T-cell (primary cell): ENCODE measurements around the gene NDUFS1. TPM values are rescaled to one million over a fixed set of nuclear protein-coding genes. Genes with fewer than 3 reads are reported as not detected.
"Not testable (repeated sequence)": the region's sequence is repeated elsewhere in the genome, so short reads cannot be mapped to it uniquely, and the experiment has no call there.

Experiments used
- ATAC-seq, 4 experiments: fragments of 200-7000 bp in 3 of 4; fragments of 150-1000 bp in 1 of 4; cut with Tn5 transposase; replicated peaks in 1 of 4; 1 replicate in 3 of 4; 2 replicates in 1 of 4; pipeline ENCODE4 v1.10.0; 2021; ENCODE audit warnings: moderate library complexity in 3 of 4, mild to moderate bottlenecking in 2 of 4, moderate number of reproducible peaks in 1 of 4
- CTCF ChIA-PET, 2 donors: fragments of 300-600 bp; sonication (Branson Sonifier 250); formaldehyde crosslinking; loops; one replicate each; lab custom pipeline; 2022; ENCODE audit warnings: antibody characterized with exemption in 2 of 2; lab: Charles Lee
- POLR2A ChIA-PET, 2 donors: fragments of 300-600 bp; sonication (Branson Sonifier 250); formaldehyde crosslinking; loops; one replicate each; lab custom pipeline; 2022; ENCODE audit warnings: antibody characterized with exemption in 2 of 2; lab: Charles Lee
- DNase-seq, 35 experiments: peaks; one replicate each; pipeline versions ENCODE4 v3.0.0 to v3.0.0-alpha.2; 2013 to 2023
- H3K27ac ChIP-seq: one replicate; pipeline ENCODE4 v1.5.1; 2013; ENCODE audit warnings: low read length
- H3K27me3 ChIP-seq, 2 experiments: replicated peaks in 1 of 2; 1 replicate in 1 of 2; 2 replicates in 1 of 2; pipeline versions ENCODE4 v1.6.1 to v1.7.0; 2013; ENCODE audit warnings: low read length in 1 of 2, mixed read lengths in 1 of 2; ENCODE audit not compliant: control insufficient read depth in 2 of 2, insufficient read depth in 2 of 2; ENCODE audit errors: extremely low read depth in 1 of 2
- H3K36me3 ChIP-seq, 2 donors: 1 replicate in 1 of 2; 2 replicates in 1 of 2; pipeline versions ENCODE4 v1.6.1 to v1.7.0; 2013; ENCODE audit warnings: low read length in 1 of 2; ENCODE audit not compliant: control insufficient read depth in 2 of 2, insufficient read depth in 1 of 2; ENCODE audit errors: extremely low read depth in 1 of 2
- H3K4me1 ChIP-seq, 2 experiments: 1 replicate in 1 of 2; 2 replicates in 1 of 2; pipeline versions ENCODE4 v1.6.1 to v1.7.0; 2013; ENCODE audit warnings: low read length in 2 of 2, mixed read lengths in 1 of 2; ENCODE audit not compliant: insufficient read depth in 2 of 2, control insufficient read depth in 1 of 2; ENCODE audit errors: extremely low read depth in 1 of 2
- H3K4me3 ChIP-seq, 2 donors: 1 replicate in 1 of 2; 2 replicates in 1 of 2; pipeline versions ENCODE4 v1.5.1 to v1.7.0; 2013; ENCODE audit warnings: mild to moderate bottlenecking in 2 of 2, low read length in 1 of 2, moderate library complexity in 1 of 2; ENCODE audit not compliant: control insufficient read depth in 1 of 2; ENCODE audit errors: extremely low read depth in 1 of 2
- H3K9me3 ChIP-seq: 2 replicates; pipeline ENCODE4 v1.7.0; 2013
- H3K27ac Mint-ChIP-seq, 2 donors: one replicate each; pipeline ENCODE4 v1.8.0; 2020 to 2021; ENCODE audit warnings: mild to moderate bottlenecking in 2 of 2, mixed read lengths in 2 of 2
- H3K27me3 Mint-ChIP-seq, 2 donors: one replicate each; pipeline ENCODE4 v1.8.0; 2021 to 2022; ENCODE audit warnings: mixed read lengths in 2 of 2
- H3K36me3 Mint-ChIP-seq: one replicate; pipeline ENCODE4 v1.8.0; 2021; ENCODE audit warnings: mixed read lengths
- H3K4me1 Mint-ChIP-seq, 3 donors: one replicate each; pipeline ENCODE4 v1.8.0; 2020 to 2022; ENCODE audit warnings: mixed read lengths in 3 of 3, mild to moderate bottlenecking in 1 of 3
- H3K4me3 Mint-ChIP-seq, 3 donors: one replicate each; pipeline ENCODE4 v1.8.0; 2020 to 2022; ENCODE audit warnings: mild to moderate bottlenecking in 3 of 3, mixed read lengths in 3 of 3, moderate library complexity in 3 of 3
- H3K9me3 Mint-ChIP-seq, 3 donors: one replicate each; pipeline ENCODE4 v1.8.0; 2020 to 2022; ENCODE audit warnings: mixed read lengths in 3 of 3
- WGBS: methylation state at CpG from one replicate; pipeline ENCODE4 v1.1.5; 2013; ENCODE audit warnings: missing lambda C conversion rate; ENCODE audit not compliant: insufficient coverage; 5-methylcytosine and 5-hydroxymethylcytosine counted together
- total RNA-seq, 35 experiments: library from RNA in 6 of 35; stranded (reverse) in 6 of 35; fragments of 120-200 nt in 1 of 35; gene quantifications; one replicate each; pipeline versions ENCODE4 v1.2.1 to v1.2.4 and lab custom pipeline; 2013 to 2026

The NDUFS1 gene
- total RNA-seq, 5 donors from 2014 or later (not counting 1 experiment from before 2014, with no cell fraction given): 42.1 to 58.1 (median 51.4) TPM

DNA sequence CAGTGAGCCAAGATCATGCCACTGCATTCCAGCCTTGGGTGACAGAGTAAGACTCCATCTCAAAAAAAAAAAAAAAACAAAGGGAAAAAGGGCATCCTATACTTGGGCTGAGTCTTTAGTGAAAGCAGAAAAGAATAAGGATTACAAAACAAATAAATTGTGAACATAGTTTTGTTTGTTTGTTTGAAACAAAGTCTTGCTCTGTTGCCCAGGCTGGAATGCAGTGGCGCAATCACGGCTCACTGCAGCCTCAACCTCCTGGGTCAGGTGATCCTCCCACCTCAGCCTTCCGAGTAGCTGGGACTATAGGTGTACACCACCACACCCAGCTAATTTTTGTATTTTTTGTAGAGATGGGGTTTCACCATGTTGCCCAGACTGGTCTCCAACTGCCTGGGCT, 36.7 kb downstream of the NDUFS1 start:
- Mint-ChIP-seq H3K36me3 (peaks cover 55% of the 10 kb centered on the region), H3K9me3 (peaks cover 10 to 14% (median 10%) of the 10 kb centered on the region in 3 donors)
- DNase-seq, H3K4me3 Mint-ChIP-seq, H3K4me1 Mint-ChIP-seq, H3K4me3 ChIP-seq, H3K9me3 ChIP-seq, ATAC-seq, H3K27me3 Mint-ChIP-seq, H3K27ac ChIP-seq, H3K27ac Mint-ChIP-seq, CTCF ChIA-PET, H3K4me1 ChIP-seq, H3K27me3 ChIP-seq: not testable (repeated sequence)
- no CpG with 5 or more reads among the region's 3 CpGs for WGBS
- peaks cover 12 to 68% of the 10 kb centered on the region in 2 donors for H3K36me3 ChIP-seq
- POLR2A ChIA-PET: interaction anchor here in 1 of 2 donors (0.7 kb wide), 1 partner anchor 18 kb away, joined by 6 read pairs; no protein-coding TSS in a partner anchor

DNA sequence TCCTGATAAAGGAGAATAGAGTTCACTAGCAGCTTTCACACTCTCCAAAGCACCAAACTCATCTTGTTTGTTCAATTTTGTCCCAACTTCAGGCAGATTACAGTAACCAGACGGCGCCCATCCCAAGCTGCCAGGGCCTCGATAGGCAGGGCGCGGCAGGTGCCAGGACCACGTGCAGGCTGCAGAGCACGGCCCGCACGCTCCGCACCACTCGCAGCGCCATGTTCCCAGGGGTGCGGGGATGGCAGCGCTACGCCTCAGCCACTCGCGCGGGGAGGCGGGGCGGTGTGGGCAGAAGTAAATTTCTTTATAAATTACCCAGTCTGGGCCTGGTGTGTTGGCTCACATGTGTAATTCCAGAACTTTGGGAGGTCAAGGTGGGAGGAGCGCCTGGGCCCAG, 43.0 kb downstream of the NDUFS1 start:
- Histone ChIP-seq H3K27me3 (no peaks in the 10 kb centered on the region), H3K4me1 (no peaks in the 10 kb centered on the region), H3K36me3 (peaks cover 6 to 12% of the 10 kb centered on the region in 2 donors), H3K27ac (no peak overlapping the region), H3K4me3 (no peak overlapping the region), H3K9me3 (peaks cover 3% of the 10 kb centered on the region)
- H3K36me3 Mint-ChIP-seq: peaks cover 48% of the 10 kb centered on the region
- ATAC-seq: no peak
- no peak for DNase-seq
- H3K27me3 Mint-ChIP-seq: no peaks in the 10 kb centered on the region
- peaks cover 10 to 20% (median 19%) of the 10 kb centered on the region in 3 donors for H3K9me3 Mint-ChIP-seq
- 98% methylated on average over 12 of the region's 21 CpGs for WGBS
- CTCF ChIA-PET: no interaction called here
- H3K4me1 Mint-ChIP-seq: no peaks in the 10 kb centered on the region
- H3K4me3 Mint-ChIP-seq: no peak overlapping the region
- POLR2A ChIA-PET: no interaction called here
- H3K27ac Mint-ChIP-seq: no peak overlapping the region

DNA sequence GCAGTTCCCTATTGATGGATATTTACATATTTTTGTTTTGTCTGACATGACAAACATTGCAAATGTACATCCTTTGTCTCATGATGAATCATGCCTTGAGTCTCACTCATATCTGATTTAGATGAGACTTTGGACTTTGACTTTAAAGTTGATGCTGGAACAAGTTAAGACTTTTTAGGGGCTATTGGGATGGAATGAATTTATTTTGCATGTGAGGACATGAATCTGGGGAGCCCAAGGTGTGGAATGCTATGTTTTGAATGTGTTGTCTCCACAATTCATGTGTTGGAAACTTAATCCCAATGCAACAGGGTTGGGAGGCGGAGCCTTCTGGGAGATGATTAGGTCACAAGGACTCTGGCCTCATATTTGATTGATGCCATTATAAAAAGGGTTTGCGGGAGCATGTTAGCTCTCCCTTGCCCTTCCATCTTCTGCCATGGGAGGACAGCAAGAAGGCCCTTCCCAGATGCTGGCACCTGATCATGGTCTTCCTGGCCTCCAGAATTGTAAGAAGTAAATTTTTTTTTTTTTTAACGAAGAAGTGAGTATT, 44.1 kb downstream of the NDUFS1 start:
- Mint-ChIP-seq H3K27me3 (no peaks in the 10 kb centered on the region), H3K4me3 (no peak overlapping the region), H3K27ac (no peak overlapping the region), H3K36me3 (peaks cover 36% of the 10 kb centered on the region), H3K9me3 (peaks cover 3 to 10% (median 10%) of the 10 kb centered on the region in 3 donors), H3K4me1 (no peaks in the 10 kb centered on the region)
- no peak overlapping the region for H3K4me3 ChIP-seq
- H3K27me3 ChIP-seq: no peaks in the 10 kb centered on the region
- no peak overlapping the region for H3K27ac ChIP-seq
- peaks cover 0 to 2% of the 10 kb centered on the region in 2 donors for H3K36me3 ChIP-seq
- H3K4me1 ChIP-seq: no peaks in the 10 kb centered on the region
- 100% methylated on average over 1 of the region's 3 CpGs for whole genome bisulfite sequencing
- ChIA-PET POLR2A (no interaction called here), CTCF (interaction anchor here in 1 of 2 donors (0.6 kb wide), 1 partner anchor 87 kb away, joined by 3 read pairs; no protein-coding TSS in a partner anchor)
- peaks cover 3% of the 10 kb centered on the region for H3K9me3 ChIP-seq
- DNase-seq (no peak), ATAC-seq (no peak)

DNA sequence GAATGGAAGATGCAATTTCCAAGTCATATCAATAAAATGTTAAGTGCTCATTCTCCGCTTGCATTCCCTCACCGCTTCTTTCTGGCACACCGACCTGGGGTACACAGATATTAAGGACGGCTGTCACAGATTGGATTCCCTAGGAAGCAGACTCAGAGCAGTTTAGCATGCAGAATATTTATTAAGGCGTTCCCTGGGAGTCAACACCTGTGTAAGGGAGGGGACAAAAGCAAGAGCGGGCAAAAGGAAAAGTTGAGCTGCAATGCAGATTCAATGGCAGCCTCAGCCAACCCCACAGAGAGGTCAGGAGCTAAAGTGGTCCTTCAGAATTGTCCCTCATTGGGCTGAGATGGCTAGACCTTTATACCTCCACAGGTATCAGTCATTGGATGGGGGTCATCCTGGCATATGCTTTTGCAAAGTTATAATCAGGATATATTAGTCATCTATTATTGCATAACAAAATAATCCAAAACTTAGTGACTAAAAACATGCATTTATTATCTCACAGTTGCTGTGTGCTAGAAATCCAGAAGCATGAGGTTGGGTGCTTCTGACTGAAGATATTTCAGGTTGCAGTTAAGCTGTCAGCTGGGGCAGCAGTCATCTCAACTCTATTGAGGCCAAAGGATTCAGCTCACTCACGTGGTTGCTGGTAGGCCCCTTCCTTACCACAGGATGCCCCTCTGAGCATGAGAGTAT, 46.2 kb downstream of the NDUFS1 start:
- H3K9me3 Mint-ChIP-seq: peaks cover 0 to 9% (median 7%) of the 10 kb centered on the region in 3 donors
- no peaks in the 10 kb centered on the region for H3K4me1 ChIP-seq
- CTCF ChIA-PET: no interaction called here
- WGBS: 40% methylated on average over 1 of the region's 7 CpGs
- no peaks in the 10 kb centered on the region for H3K4me1 Mint-ChIP-seq
- no peaks in the 10 kb centered on the region for H3K27me3 Mint-ChIP-seq
- H3K27ac Mint-ChIP-seq: no peak overlapping the region
- H3K27me3 ChIP-seq: no peaks in the 10 kb centered on the region
- peaks cover 3% of the 10 kb centered on the region for H3K9me3 ChIP-seq
- DNase-seq: no peak
- POLR2A ChIA-PET: no interaction called here
- no peak for ATAC-seq
- H3K36me3 ChIP-seq: no peaks in the 10 kb centered on the region
- H3K4me3 Mint-ChIP-seq: no peak overlapping the region
- no peak overlapping the region for H3K27ac ChIP-seq
- peaks cover 32% of the 10 kb centered on the region for H3K36me3 Mint-ChIP-seq
- no peak overlapping the region for H3K4me3 ChIP-seq

DNA sequence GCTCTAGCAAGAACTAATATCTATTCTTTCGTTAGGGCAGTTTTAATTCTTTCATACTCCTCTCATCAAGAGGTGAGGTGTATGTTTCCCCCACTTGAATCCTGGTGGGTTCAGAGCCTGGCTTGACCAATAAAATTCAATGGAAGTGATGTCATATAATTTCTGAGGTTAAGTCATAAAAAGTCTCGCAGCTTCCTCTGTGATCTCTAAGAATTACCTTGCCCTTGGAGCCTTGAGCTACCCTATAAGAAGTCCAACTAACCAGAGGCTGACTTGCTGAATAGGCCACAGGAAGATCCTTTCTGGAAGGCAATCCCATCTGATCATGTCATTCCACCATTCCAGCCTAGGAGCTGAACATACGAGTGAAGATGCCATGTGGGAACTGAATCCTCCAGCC, 47.1 kb downstream of the NDUFS1 start:
- peaks cover 32% of the 10 kb centered on the region for H3K36me3 Mint-ChIP-seq
- H3K27me3 Mint-ChIP-seq: no peaks in the 10 kb centered on the region
- peaks cover 3% of the 10 kb centered on the region for H3K9me3 ChIP-seq
- no peaks in the 10 kb centered on the region for H3K27me3 ChIP-seq
- no peak overlapping the region for H3K4me3 ChIP-seq
- no peak overlapping the region for H3K27ac Mint-ChIP-seq
- no peaks in the 10 kb centered on the region for H3K4me1 Mint-ChIP-seq
- 100% methylated on average over 2 of the region's 3 CpGs for WGBS
- DNase-seq (no peak), ATAC-seq (no peak)
- H3K36me3 ChIP-seq: no peaks in the 10 kb centered on the region
- CTCF ChIA-PET: no interaction called here
- H3K4me3 Mint-ChIP-seq: no peak overlapping the region
- POLR2A ChIA-PET: no interaction called here
- H3K9me3 Mint-ChIP-seq: peaks cover 0 to 9% (median 7%) of the 10 kb centered on the region in 3 donors
- no peak overlapping the region for H3K27ac ChIP-seq
- H3K4me1 ChIP-seq: no peaks in the 10 kb centered on the region

DNA sequence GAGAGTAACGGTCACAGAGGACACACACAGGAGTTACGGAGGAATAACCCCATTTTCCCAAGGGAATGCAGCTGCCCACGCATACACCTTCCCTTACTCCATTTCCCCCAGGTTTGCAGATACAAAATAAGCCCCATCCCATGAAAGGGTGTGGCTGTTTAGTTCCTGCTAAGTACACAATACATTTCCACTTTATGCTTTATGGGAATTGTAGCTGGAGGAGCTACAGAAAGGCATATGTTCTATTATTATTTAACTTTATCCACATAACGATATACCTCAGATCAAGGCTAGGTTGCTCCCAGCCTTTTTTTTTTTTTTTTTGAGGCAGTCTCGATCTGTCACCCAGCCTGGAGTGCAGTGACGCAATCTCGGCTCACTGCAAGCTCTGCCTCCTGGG, 50.5 kb downstream of the NDUFS1 start:
- Histone ChIP-seq H3K4me1 (no peaks in the 10 kb centered on the region), H3K27me3 (no peaks in the 10 kb centered on the region), H3K36me3 (no peaks in the 10 kb centered on the region), H3K27ac (no peak overlapping the region), H3K4me3 (no peak overlapping the region), H3K9me3 (peaks cover 3% of the 10 kb centered on the region)
- peaks cover 0 to 9% (median 7%) of the 10 kb centered on the region in 3 donors for H3K9me3 Mint-ChIP-seq
- DNase-seq (no peak), ATAC-seq (no peak)
- ChIA-PET POLR2A (interaction anchor here in 1 of 2 donors (0.5 kb wide), 1 partner anchor 1760 kb away, joined by 3 read pairs; no protein-coding TSS in a partner anchor), CTCF (no interaction called here)
- no peak overlapping the region for H3K27ac Mint-ChIP-seq
- H3K4me1 Mint-ChIP-seq: no peaks in the 10 kb centered on the region
- 100% methylated on average over 1 of the region's 7 CpGs for WGBS
- H3K36me3 Mint-ChIP-seq: peaks cover 19% of the 10 kb centered on the region
- no peak overlapping the region for H3K4me3 Mint-ChIP-seq
- no peaks in the 10 kb centered on the region for H3K27me3 Mint-ChIP-seq
